HCT116 (cell line): ENCODE measurements around the gene EVI5L.

Experiments
- CEBPB ChIP-seq: IDR thresholded peaks from 2 replicates; pipeline ENCODE4 v1.6.1; 2012; ENCODE audit warnings: low read depth
- REST ChIP-seq: IDR thresholded peaks from 2 replicates; pipeline ENCODE4 v1.6.1; 2012; ENCODE audit warnings: low read depth
- TF ChIP-seq, protein P1 (sequence below), 3 experiments: fragments of 200-600 bp in 1 of 3; sonication (generic) in 1 of 3; IDR thresholded peaks in 2 of 3; conservative IDR thresholded peaks in 1 of 3; 2 replicates each; pipeline ENCODE4 v1.5.1; 2012 to 2017; ENCODE audit warnings: low read depth in 2 of 3, low read length in 2 of 3, antibody characterized with exemption in 1 of 3, borderline replicate concordance in 1 of 3, control low read depth in 1 of 3, mild to moderate bottlenecking in 1 of 3, mixed read lengths in 1 of 3, mixed run types in 1 of 3, moderate library complexity in 1 of 3; ENCODE audit not compliant: insufficient read depth in 1 of 3

GRCh38 chr19:7855426-7856108 is 25.5 kb downstream of the EVI5L start:
- TF ChIP-seq, protein P1, sequence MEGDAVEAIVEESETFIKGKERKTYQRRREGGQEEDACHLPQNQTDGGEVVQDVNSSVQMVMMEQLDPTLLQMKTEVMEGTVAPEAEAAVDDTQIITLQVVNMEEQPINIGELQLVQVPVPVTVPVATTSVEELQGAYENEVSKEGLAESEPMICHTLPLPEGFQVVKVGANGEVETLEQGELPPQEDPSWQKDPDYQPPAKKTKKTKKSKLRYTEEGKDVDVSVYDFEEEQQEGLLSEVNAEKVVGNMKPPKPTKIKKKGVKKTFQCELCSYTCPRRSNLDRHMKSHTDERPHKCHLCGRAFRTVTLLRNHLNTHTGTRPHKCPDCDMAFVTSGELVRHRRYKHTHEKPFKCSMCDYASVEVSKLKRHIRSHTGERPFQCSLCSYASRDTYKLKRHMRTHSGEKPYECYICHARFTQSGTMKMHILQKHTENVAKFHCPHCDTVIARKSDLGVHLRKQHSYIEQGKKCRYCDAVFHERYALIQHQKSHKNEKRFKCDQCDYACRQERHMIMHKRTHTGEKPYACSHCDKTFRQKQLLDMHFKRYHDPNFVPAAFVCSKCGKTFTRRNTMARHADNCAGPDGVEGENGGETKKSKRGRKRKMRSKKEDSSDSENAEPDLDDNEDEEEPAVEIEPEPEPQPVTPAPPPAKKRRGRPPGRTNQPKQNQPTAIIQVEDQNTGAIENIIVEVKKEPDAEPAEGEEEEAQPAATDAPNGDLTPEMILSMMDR (IDR thresholded peaks at IDR 0.05 in 2 of 3, conservative IDR thresholded peaks at IDR 0.05 in 1 of 3; ENCODE audit: borderline replicate concordance in 1 of 3, insufficient read depth in 1 of 3, low read depth in 2 of 3, low read length in 2 of 3): no peak
- TF ChIP-seq REST (no peak), CEBPB (no peak)
